GM19025 (cell line): ENCODE results near the gene FFAR2.
A peak's percentile ranks its signal among the peaks of the same experiment; 100 is the strongest.

Source experiments
- ATAC-seq: cut with Tn5 transposase; IDR thresholded peaks from one replicate; pipeline ENCODE4 v1.9.1; 2021; ENCODE audit warnings: mild to moderate bottlenecking, low read depth, moderate library complexity; ENCODE audit not compliant: unreplicated experiment

The FFAR2 gene

GRCh38 chr19:35478794-35479677, 31.0 kb downstream of the FFAR2 start:
- ATAC-seq, result no peak

DNA sequence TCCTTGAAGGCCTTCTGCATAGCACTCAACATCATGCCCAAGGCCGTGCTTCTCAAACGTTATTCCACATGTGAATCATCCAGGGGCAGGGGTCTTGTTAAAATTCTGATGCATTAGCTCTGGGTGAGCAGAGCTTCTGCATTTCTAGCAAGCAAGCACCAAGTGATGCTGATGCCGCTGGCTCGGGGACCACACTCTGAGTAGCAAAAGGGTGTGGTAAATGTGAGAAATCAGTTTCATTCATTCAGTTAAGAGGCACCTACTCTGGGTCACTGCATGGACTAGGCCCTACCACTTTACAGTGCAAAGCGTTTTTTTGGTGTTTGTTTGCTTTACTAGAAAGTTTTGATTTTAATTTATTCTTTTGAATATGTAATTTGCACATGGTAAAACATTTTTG, 35.0 kb downstream of the FFAR2 start:
- no peak for ATAC-seq

GRCh38 chr19:35484252-35485036, 36.4 kb downstream of the FFAR2 start:
- peak; percentile 57 for ATAC-seq

DNA sequence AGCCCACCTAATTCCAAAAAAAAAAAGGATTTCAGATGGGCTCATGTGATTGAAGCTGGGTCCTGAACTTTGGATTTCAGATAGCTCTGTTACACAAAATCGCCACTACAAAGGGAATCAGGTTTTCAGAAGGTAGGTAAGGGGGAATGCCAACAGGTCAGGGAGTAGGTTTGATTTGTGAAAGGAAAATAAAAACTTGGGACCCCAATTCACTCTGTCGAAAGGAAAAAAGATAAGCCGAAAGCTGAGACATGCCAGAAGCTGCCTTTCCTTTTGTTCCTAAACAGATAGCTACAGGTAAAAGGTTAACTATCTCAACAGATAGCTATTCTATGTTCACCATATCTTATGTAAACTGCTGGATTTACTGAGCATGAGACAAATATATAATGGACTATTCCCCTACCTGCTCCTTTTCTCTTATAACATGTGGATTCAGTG, 38.2 kb downstream of the FFAR2 start:
- ATAC-seq, result no peak

GRCh38 chr19:35487656-35488182, 39.7 kb downstream of the FFAR2 start:
- no peak for ATAC-seq

GRCh38 chr19:35488677-35489076, 40.6 kb downstream of the FFAR2 start:
- no peak for ATAC-seq

DNA sequence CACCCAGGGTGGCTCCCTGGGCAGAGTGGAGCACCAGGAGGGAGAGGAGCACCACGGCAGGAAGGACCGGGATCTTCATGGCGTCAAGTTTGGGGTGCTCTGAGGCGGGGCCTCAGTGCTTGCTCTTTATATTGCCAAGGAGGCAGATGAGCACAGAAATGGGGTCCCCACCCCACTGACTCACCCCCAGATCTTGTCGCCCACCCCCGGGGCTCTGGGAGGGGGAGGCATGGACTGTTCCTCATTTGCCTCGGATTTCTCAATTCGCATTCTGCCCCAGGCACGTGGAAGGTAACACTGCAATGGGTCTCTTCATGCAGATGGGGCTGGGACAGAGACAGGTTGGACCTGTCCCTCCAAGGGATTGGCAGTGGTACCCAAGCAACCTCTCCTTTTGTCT, 42.3 kb downstream of the FFAR2 start, which contains the start of gene KRTDAP:
Gene KRTDAP (minus strand): TSS at position 101 of the 400 bp plus-strand sequence. CDS start 22 bp downstream, at position 79.
- no peak for ATAC-seq

DNA sequence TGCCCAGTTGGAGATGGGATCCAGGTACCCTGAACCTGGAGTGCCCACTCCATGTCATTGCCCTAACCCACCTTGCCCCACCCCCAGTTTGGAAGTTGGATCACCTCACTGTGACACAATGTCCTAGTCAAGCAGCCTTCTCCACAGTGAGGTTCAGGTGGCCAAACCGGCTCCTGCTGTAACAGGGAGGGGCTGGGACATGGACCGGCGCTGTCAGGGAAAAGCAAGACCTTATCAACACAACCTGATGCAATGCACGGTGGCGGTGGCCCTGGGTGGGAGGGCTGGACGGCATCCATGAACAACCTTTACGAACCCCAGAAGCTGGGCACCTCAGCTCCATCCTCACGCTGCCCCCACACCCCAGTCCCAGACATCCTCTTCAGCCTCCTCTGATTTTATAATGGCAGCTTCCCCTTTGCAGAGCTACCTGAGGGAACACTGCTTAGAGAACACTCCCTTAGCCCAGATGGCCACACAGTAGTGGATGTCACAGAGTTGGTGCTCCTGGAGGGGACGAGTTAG, 43.8 kb downstream of the FFAR2 start:
- ATAC-seq, result no peak

DNA sequence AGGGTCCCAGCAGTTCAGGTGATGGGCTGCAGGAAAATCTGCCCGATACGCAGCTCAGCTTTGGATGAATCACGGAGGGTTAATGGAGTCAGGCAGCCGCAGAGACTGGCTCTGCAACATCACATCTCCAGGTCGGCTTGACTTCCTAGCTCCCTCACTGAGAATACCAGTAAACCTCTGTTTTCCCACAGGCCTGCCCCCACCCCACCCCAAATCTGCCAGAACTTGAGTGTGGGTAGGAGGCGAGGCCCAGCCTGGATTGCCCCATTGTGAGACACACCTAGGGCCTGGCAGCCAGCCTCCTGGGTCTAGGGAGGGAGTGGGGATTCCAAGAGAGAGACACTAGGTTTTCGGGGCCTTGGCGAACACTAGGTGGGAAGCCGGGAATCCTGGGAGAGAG, 45.9 kb downstream of the FFAR2 start:
- no peak for ATAC-seq

DNA sequence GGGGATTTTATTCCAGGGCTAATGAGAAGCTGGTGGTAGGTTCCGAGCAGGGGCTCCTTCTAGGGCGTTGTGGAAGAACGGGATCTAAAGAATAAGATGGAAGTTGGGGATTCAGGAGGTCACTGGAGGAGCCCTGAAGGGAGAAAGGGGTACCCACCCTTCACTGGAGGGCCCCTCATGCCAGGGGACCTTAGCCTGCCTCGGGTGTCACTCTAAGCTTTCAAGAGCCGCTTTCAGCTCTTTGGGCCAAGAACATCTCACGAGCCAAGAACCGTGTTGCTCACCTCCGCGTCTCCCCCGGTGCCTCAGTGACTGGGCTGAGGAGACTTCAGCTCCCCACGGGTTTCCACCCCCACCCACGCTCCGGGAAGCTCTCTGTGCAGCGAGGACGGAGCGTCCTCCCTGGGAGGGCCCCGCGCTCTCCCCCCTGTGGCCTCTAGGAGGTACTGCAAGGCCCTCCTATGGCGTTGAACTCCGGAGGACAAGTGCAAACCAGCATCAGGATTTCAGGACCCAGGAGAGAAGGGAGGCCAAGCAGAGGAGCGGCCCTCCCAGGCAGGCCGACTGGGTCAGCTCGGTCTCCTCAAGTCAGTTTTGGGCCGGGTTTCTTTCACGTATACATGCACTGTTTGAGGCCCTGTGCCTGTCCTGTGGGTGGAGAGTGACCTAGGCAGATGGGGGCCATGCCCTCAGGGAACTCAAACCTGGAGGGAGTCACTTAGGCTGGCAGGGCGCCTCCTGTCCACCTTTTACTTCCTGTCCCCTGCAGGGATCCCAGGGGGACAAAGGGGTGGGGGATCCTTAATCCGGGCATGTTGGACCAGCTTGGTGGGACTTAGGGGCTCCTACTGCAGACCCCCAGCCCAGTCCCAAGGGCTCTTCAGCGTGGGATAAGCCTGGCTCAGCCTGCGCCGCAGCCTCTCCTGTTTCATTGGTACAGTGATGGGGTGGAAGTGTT, 47.3 kb downstream of the FFAR2 start:
- no peak for ATAC-seq

DNA sequence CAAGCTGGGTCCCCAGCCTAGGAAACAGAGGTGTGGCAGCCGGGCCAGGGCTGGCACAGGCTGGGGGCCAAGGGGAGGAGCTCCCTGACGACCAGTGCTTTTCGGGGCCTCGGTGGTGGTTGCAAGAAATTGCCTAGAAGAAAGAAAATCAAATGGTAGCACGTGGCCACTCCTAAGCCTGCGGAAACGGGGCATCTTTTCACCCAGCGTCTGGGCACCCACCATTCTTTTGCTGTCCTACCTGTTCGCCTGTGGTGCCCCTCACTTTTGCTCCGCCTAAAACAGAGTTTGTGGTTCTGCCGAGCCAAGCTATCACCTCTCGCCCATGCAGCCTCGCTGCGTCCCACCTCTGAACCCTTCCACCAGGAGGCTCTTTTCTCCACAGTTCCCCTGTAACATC, 49.3 kb downstream of the FFAR2 start:
- ATAC-seq, result no peak

GRCh38 chr19:35498220-35498619, 50.2 kb downstream of the FFAR2 start:
- no peak for ATAC-seq

DNA sequence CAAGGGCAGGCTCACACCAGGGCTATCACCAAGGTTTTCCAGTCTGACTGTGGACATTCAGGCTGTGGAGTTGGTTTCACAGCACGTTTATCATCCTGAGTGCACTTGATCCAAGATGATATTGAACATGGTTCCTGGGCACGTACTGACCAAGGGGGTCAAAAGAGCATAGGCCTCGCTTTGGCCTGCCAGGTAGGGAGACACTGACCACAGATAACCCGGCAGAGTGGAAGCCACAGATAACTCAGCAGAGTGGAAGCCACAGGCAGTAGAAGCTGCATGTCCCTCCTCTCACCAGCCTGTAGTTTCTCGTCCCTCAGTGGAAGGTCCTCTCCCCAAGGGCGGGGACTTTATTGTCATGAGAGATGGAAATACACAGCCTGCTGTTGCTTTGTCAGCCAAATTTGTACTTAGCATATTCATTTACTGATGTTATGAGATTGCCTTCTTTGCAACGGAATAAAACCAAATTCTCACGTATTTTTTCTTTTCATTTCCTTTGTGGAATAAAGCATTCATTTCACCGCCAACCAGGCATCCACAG, 51.0 kb downstream of the FFAR2 start:
- no peak for ATAC-seq

DNA sequence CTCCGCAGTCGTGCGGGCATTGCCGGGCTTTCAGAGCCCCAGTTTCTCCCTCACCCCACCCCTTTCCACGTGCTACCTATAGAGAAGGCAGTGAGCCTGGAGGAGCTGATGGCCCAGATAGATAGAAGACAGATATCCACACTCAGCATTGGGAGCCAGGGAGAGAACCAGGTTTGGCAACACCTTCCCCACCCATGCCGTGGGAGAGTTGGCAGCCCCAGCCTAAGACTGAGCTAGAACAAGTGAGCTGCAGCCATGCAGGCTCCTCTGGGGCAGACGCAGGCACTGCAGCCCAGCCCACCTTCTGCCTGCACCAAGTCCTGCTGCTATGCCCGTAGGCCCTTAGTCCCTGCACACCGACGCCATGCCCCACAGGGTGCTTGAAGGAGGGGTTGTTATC, 52.6 kb downstream of the FFAR2 start:
- ATAC-seq, result no peak
